Heart left ventricle (tissue), 16 donors: ENCODE results near the gene DYSF. TPM values are rescaled to one million over a fixed set of nuclear protein-coding genes. Genes with fewer than 3 reads are reported as not detected.
A peak's percentile ranks its signal among the peaks of the same experiment; 100 is the strongest.

Source experiments
- ATAC-seq, 4 donors: fragments of 200-7000 bp; cut with Tn5 transposase; one replicate each; pipeline ENCODE4 v1.9.1; 2020 to 2022; ENCODE audit warnings: moderate library complexity in 4 of 4, mild to moderate bottlenecking in 3 of 4, moderate number of reproducible peaks in 1 of 4
- DNase-seq, 5 donors: peaks; one replicate each; pipeline ENCODE4 v3.0.0-alpha.2; 2020
- H3K27ac ChIP-seq, 12 donors: fragments of 200-600 bp; sonication (generic) in 4 of 12; one replicate each; pipeline versions ENCODE4 v1.5.0 to v1.8.0; 2016 to 2022; ENCODE audit warnings: mild to moderate bottlenecking in 2 of 12
- H3K27me3 ChIP-seq, 9 donors: fragments of 200-600 bp; sonication (generic) in 2 of 9; one replicate each; pipeline versions ENCODE4 v1.5.1 to v1.8.0; 2016 to 2022; ENCODE audit warnings: mild to moderate bottlenecking in 3 of 9
- H3K36me3 ChIP-seq, 9 donors: fragments of 200-600 bp; sonication (generic) in 2 of 9; one replicate each; pipeline versions ENCODE4 v1.5.0 to v1.8.0; 2018 to 2022; ENCODE audit warnings: mild to moderate bottlenecking in 2 of 9
- H3K4me1 ChIP-seq, 12 donors: fragments of 200-600 bp; sonication (generic) in 4 of 12; one replicate each; pipeline versions ENCODE4 v1.5.0 to v1.8.0; 2016 to 2022; ENCODE audit warnings: mild to moderate bottlenecking in 3 of 12
- H3K4me3 ChIP-seq, 12 donors: fragments of 200-600 bp; sonication (generic) in 4 of 12; one replicate each; pipeline versions ENCODE4 v1.5.0 to v1.8.0; 2017 to 2022; ENCODE audit warnings: mild to moderate bottlenecking in 9 of 12, moderate library complexity in 4 of 12
- H3K9me3 ChIP-seq, 12 donors: fragments of 200-600 bp; sonication (generic) in 4 of 12; one replicate each; pipeline versions ENCODE4 v1.5.0 to v1.8.0; 2016 to 2022; ENCODE audit warnings: mild to moderate bottlenecking in 1 of 12
- CTCF ChIP-seq, 12 donors: fragments of 200-600 bp; sonication (generic) in 4 of 12; IDR thresholded peaks; one replicate each; pipeline versions ENCODE4 v1.5.0 to v1.8.0; 2018 to 2022; ENCODE audit warnings: antibody characterized with exemption in 12 of 12, mild to moderate bottlenecking in 5 of 12
- POLR2A ChIP-seq, 2 donors: fragments of 450-650 bp; IDR thresholded peaks; one replicate each; pipeline ENCODE4 v1.6.1; 2017; ENCODE audit warnings: antibody characterized with exemption in 2 of 2, mild to moderate bottlenecking in 2 of 2, moderate library complexity in 2 of 2
- WGBS, 4 donors: extraction: QIAGEN DNeasy Blood & Tissue Kit in 2 of 4; methylation state at CpG; one replicate each; pipeline versions ENCODE4 v1.1.5 to v1.1.7; 2013 to 2018; 5-methylcytosine and 5-hydroxymethylcytosine counted together
- intact Hi-C, 10 donors: fragments of 100-400 bp; cut with DNase I; formaldehyde crosslinking; loops; one replicate each; pipeline versions ENCODE4 v1.11.1 to v1.14.2; 2022
- polyA plus RNA-seq, 2 donors: library from polyadenylated mRNA; stranded (reverse); fragments of 200-250 nt; gene quantifications; one replicate each; pipeline ENCODE4 v1.2.3, GENCODE V29; 2013
- total RNA-seq, 9 donors: library from RNA; depleted of rRNA in 2 of 9; stranded (reverse); fragments of >200 nt in 2 of 9; fragmentation: NEBNext Ultra II Directional in 3 of 9; extraction: Animal tissue kit (Norgen Biotek cat#: 25700) in 3 of 9; gene quantifications; one replicate each; pipeline versions ENCODE4 v1.1.0 to v1.2.4, GENCODE V29; 2016 to 2023
- donor health status: ischemic (EF 13 %, LVEDD 7.1; RV severe dilation, severe dysfunction).
- donor health status: healthy with polysubstance abuse.
- donor health status: DM: no; HTN: yes; CAD: no.
- donor health status: DM: no; HTN: no; CAD: no.
- donor health status: ischemic (EF 25% LVEDD 6.9; RV normal size, moderate dysfunction).
- donor health status: ischemic (EF 25% LVEDD 5.7; RV mildly dilated, moderate dysfunction).
- donor health status: healthy.
- donor health status: DM: yes; HTN: yes; CAD: no.
- donor health status: ischemic (EF 35%, LVEDD 5.7; RV mildly dilated, moderate dysfunction).
- donor health status: nonischemic (EF 11% LVEDD 7.7; RV severe dilation, severe dysfunction).
- donor health status: DM: yes; HTN: yes; CAD: no.
- donor health status: PGD.
- donor health status: ischemic (EF 29% LVEDD 5.4; RV normal size, mild dysfunction).
- donor health status: nonischemic (EF 23%, LVEDD 6.1; RV moderate dilation, normal function).

Gene DYSF
- total and polyA plus RNA-seq, 11 donors, result 25.5 to 99.9 (median 78.6) TPM

- Histone ChIP-seq H3K36me3 (peaks cover 0 to 18% (median 5%) of the 10 kb centered on the region in 9 donors), H3K27ac (no peak overlapping the region), H3K27me3 (no peaks in the 10 kb centered on the region), H3K4me3 (no peak overlapping the region), H3K4me1 (peaks cover 0 to 20% (median 2%) of the 10 kb centered on the region in 12 donors), H3K9me3 (no peaks in the 10 kb centered on the region)
- DNase-seq (peak in 1 of 5 donors; percentile 25), ATAC-seq (peak in 1 of 4 donors; percentile 34)
- intact Hi-C loops, result loop anchor here in 5 of 10 donors (5.0 to 10.0 kb wide), 2 partner anchors 103 to 105 kb away; no protein-coding TSS in a partner anchor
- WGBS, 4 donors, result 48 to 59% (median 53%) methylated on average over 24 of the region's 24 CpGs
- no peak for TF ChIP-seq CTCF (IDR thresholded peaks at IDR 0.05)
- TF ChIP-seq POLR2A (IDR thresholded peaks at IDR 0.05), result no peak
These were observed 238.5 kb downstream of the DYSF start for GRCh38 chr2:71691747-71692441.

- Histone ChIP-seq H3K27me3 (no peaks in the 10 kb centered on the region), H3K4me1 (peaks cover 0 to 20% (median 2%) of the 10 kb centered on the region in 12 donors), H3K36me3 (peaks cover 0 to 11% (median 5%) of the 10 kb centered on the region in 9 donors), H3K27ac (no peak overlapping the region), H3K4me3 (no peak overlapping the region), H3K9me3 (no peaks in the 10 kb centered on the region)
- DNase-seq (peak in 1 of 5 donors; percentile 2), ATAC-seq (no peak)
- 85 to 90% (median 87%) methylated on average over 10 of the region's 10 CpGs for WGBS, 4 donors
- intact Hi-C loops, result loop anchor here in 5 of 10 donors (5.0 to 10.0 kb wide), 2 partner anchors 102 to 105 kb away; no protein-coding TSS in a partner anchor
- TF ChIP-seq CTCF (IDR thresholded peaks at IDR 0.05), result no peak
- no peak for TF ChIP-seq POLR2A (IDR thresholded peaks at IDR 0.05)
These were observed 239.4 kb downstream of the DYSF start for GRCh38 chr2:71692621-71693277.

- H3K27ac ChIP-seq, result no peak overlapping the region
- H3K27me3 ChIP-seq, result no peaks in the 10 kb centered on the region
- no peaks in the 10 kb centered on the region for H3K9me3 ChIP-seq
- H3K36me3 ChIP-seq, result peaks cover 0 to 3% (median 0%) of the 10 kb centered on the region in 9 donors
- no peak overlapping the region for H3K4me3 ChIP-seq
- H3K4me1 ChIP-seq, result peaks cover 0 to 20% (median 2%) of the 10 kb centered on the region in 12 donors
- TF ChIP-seq POLR2A (IDR thresholded peaks at IDR 0.05), result no peak
- no peak for TF ChIP-seq CTCF (IDR thresholded peaks at IDR 0.05)
- DNase-seq (peak in 2 of 5 donors; percentile 16 to 18), ATAC-seq (no peak)
- intact Hi-C loops, result loop anchor here in 5 of 10 donors (5.0 to 10.0 kb wide), 2 partner anchors 101 to 104 kb away; no protein-coding TSS in a partner anchor
- WGBS, 4 donors, result 88 to 91% (median 90%) methylated on average over 19 of the region's 19 CpGs
These were observed 240.2 kb downstream of the DYSF start for GRCh38 chr2:71693286-71694270.
